Natural killer cell (primary cell): ENCODE data around the gene PKHD1. TPM values are rescaled to one million over a fixed set of nuclear protein-coding genes. Genes with fewer than 3 reads are reported as not detected.

Source experiments
- ATAC-seq, 3 donors: fragments of 150-1000 bp in 2 of 3; fragments of 200-7000 bp in 1 of 3; cut with Tn5 transposase; 1 replicate in 1 of 3; 2 replicates in 2 of 3; pipeline ENCODE4 v1.10.0; 2021; ENCODE audit warnings: mild to moderate bottlenecking in 2 of 3, moderate library complexity in 2 of 3
- DNase-seq, 2 donors: peaks; one replicate each; pipeline versions ENCODE4 v3.0.0 to v3.0.0-alpha.2; 2013 to 2021; ENCODE audit warnings: mixed read lengths in 1 of 2
- H3K27ac ChIP-seq: one replicate; pipeline ENCODE4 v1.5.1; 2013; ENCODE audit warnings: mild to moderate bottlenecking, low read length
- H3K27me3 ChIP-seq: one replicate; pipeline ENCODE4 v1.6.1; 2013; ENCODE audit warnings: low read length; ENCODE audit not compliant: control insufficient read depth, insufficient read depth
- H3K36me3 ChIP-seq: one replicate; pipeline ENCODE4 v1.6.1; 2013; ENCODE audit warnings: low read length; ENCODE audit not compliant: control insufficient read depth, insufficient read depth
- H3K4me1 ChIP-seq: one replicate; pipeline ENCODE4 v1.6.1; 2013; ENCODE audit warnings: low read length; ENCODE audit not compliant: control insufficient read depth, insufficient read depth
- H3K4me3 ChIP-seq: one replicate; pipeline ENCODE4 v1.5.1; 2013; ENCODE audit warnings: low read length
- H3K9me3 ChIP-seq: one replicate; pipeline ENCODE4 v1.6.1; 2013; ENCODE audit warnings: low read length; ENCODE audit not compliant: control insufficient read depth, insufficient read depth
- H3K27ac Mint-ChIP-seq, 2 donors: one replicate each; pipeline ENCODE4 v1.8.0; 2022; ENCODE audit warnings: mild to moderate bottlenecking in 2 of 2, mixed read lengths in 2 of 2, moderate library complexity in 1 of 2
- H3K27me3 Mint-ChIP-seq, 2 donors: one replicate each; pipeline ENCODE4 v1.8.0; 2022; ENCODE audit warnings: low read depth in 2 of 2, mixed read lengths in 2 of 2
- H3K36me3 Mint-ChIP-seq: one replicate; pipeline ENCODE4 v1.8.0; 2022; ENCODE audit warnings: mixed read lengths
- H3K4me1 Mint-ChIP-seq, 2 donors: one replicate each; pipeline ENCODE4 v1.8.0; 2022; ENCODE audit warnings: mixed read lengths in 2 of 2
- H3K4me3 Mint-ChIP-seq: one replicate; pipeline ENCODE4 v1.8.0; 2022; ENCODE audit warnings: mild to moderate bottlenecking, moderate library complexity, mixed read lengths
- H3K9me3 Mint-ChIP-seq, 2 donors: one replicate each; pipeline ENCODE4 v1.8.0; 2022; ENCODE audit warnings: mixed read lengths in 2 of 2
- WGBS: methylation state at CpG from one replicate; pipeline ENCODE4 v1.1.7; 2013; ENCODE audit warnings: missing lambda C conversion rate; ENCODE audit not compliant: insufficient coverage; 5-methylcytosine and 5-hydroxymethylcytosine counted together
- intact Hi-C: fragments of 100-400 bp; cut with micrococcal nuclease; formaldehyde crosslinking; loops from one replicate; pipeline ENCODE4 v1.14.2; 2022
- total RNA-seq, 4 donors: library from RNA; stranded (reverse); fragments of 120-200 nt in 1 of 4; gene quantifications; one replicate each; pipeline versions ENCODE4 v1.2.3 to v1.2.4, GENCODE V29; 2013 to 2022
- TF ChIP-seq, protein P1 (sequence below): fragments of 200-600 bp; IDR thresholded peaks from one replicate; pipeline ENCODE4 v1.8.0; 2022; ENCODE audit warnings: antibody characterized with exemption

Gene PKHD1
- total RNA-seq, 3 donors from 2014 or later (not counting 1 experiment from before 2014, with no cell fraction given): not detected

DNA sequence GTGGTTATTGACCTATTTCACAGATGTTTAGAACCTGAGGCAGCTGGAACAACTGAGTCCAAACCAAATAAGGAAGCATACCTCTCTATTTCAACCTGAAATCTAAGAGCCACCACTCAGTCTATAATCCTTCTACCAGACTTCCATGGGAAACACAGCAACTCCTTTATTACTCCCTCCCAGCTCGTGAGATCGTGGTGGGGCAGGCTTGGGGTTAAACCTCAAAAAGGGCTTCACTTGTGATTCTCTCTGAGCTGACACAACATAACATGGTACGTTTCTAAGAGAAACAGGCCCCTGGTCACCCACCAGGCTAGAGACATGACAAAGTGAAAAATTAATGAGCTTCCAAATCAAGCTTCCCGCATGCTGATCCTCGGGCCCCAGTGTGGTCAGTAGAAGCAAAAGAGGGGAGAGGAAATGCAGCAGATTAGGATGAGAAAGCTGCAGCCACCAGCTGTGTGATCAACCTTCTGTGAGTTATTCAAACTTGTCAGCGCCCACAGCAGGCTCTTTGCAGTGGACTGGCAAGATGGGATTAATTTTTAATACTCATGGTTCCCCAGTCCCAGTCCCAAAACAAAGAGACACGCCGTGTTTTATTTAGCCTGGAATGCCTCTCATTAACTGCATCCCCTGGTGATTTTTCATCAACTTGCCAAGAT lies 9.3 kb downstream of the PKHD1 start:
- Mint-ChIP-seq H3K36me3 (no peaks in the 10 kb centered on the region), H3K27me3 (peaks cover 25 to 70% of the 10 kb centered on the region in 2 donors), H3K9me3 (no peaks in the 10 kb centered on the region), H3K27ac (no peak overlapping the region), H3K4me1 (no peaks in the 10 kb centered on the region), H3K4me3 (no peak overlapping the region)
- no peak for DNase-seq
- intact Hi-C loops: no loop called here
- 73% methylated on average over 8 of the region's 8 CpGs for WGBS
- Histone ChIP-seq H3K36me3 (no peaks in the 10 kb centered on the region), H3K27ac (no peak overlapping the region), H3K4me1 (no peaks in the 10 kb centered on the region), H3K27me3 (peaks cover 4% of the 10 kb centered on the region), H3K4me3 (no peak overlapping the region), H3K9me3 (no peaks in the 10 kb centered on the region)
- TF ChIP-seq, protein P1, sequence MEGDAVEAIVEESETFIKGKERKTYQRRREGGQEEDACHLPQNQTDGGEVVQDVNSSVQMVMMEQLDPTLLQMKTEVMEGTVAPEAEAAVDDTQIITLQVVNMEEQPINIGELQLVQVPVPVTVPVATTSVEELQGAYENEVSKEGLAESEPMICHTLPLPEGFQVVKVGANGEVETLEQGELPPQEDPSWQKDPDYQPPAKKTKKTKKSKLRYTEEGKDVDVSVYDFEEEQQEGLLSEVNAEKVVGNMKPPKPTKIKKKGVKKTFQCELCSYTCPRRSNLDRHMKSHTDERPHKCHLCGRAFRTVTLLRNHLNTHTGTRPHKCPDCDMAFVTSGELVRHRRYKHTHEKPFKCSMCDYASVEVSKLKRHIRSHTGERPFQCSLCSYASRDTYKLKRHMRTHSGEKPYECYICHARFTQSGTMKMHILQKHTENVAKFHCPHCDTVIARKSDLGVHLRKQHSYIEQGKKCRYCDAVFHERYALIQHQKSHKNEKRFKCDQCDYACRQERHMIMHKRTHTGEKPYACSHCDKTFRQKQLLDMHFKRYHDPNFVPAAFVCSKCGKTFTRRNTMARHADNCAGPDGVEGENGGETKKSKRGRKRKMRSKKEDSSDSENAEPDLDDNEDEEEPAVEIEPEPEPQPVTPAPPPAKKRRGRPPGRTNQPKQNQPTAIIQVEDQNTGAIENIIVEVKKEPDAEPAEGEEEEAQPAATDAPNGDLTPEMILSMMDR: no peak
- no peak for ATAC-seq

DNA sequence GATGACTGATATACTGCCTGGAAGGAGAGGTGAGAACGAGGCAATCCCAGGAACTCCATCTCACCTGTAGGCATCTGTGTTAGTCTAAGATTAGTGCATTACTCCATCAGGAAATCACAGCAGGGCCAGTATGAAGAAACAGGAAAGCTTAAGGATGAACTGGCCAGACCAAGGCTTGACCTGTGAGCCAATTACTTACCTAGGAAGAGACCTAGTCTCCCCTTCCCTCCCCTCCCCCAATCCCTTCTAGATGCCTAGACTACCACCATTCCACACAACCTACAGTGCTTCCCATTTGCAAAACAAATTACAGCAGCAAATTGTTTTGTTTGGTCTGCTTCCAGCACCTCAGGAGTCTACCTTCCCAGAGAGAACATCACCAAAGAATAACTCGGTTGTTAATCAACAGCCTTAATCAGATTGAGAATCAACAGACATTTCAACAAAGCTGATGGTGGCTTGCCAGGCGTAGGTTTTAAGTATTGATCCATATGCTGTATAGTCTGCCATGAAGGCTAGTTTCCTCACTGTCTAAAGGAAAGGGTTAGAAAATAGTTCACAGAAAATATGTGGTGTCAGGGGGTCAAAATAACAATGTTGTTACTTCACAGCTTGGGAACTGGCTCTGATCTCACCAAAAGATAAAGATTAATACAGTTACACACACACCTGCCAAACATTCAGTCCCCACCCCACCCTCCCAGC lies 10.1 kb downstream of the PKHD1 start:
- H3K4me1 ChIP-seq: no peaks in the 10 kb centered on the region
- H3K36me3 ChIP-seq: no peaks in the 10 kb centered on the region
- H3K27ac ChIP-seq: no peak overlapping the region
- H3K4me1 Mint-ChIP-seq: no peaks in the 10 kb centered on the region
- no peak overlapping the region for H3K4me3 Mint-ChIP-seq
- no peaks in the 10 kb centered on the region for H3K36me3 Mint-ChIP-seq
- no peaks in the 10 kb centered on the region for H3K9me3 Mint-ChIP-seq
- WGBS: 85% methylated on average over 3 of the region's 3 CpGs
- H3K27me3 ChIP-seq: peaks cover 6% of the 10 kb centered on the region
- no peak for ATAC-seq
- no peak overlapping the region for H3K4me3 ChIP-seq
- peaks cover 27 to 72% of the 10 kb centered on the region in 2 donors for H3K27me3 Mint-ChIP-seq
- no peak overlapping the region for H3K27ac Mint-ChIP-seq
- intact Hi-C loops: no loop called here
- no peaks in the 10 kb centered on the region for H3K9me3 ChIP-seq
- DNase-seq: no peak
- TF ChIP-seq, protein P1: no peak

DNA sequence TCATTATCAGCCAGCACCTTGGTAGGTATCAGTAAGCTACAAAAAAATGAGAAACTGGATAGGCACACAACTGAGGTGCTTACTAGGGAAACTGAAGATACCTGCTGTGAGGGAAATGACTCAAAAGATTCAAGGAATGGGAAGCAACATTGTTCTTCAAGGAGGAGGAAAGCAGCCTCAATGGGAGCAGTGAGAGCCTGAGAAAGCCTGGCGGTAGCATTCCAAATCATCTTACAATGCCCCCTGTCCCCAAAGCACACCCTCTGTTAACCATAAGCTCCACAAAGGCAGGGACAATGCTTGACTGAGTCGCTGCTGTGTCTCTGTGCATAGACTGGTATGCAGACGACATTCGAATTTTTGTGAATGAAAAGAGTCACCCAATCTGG lies 10.6 kb downstream of the PKHD1 start:
- H3K36me3 ChIP-seq: no peaks in the 10 kb centered on the region
- Mint-ChIP-seq H3K27ac (no peak overlapping the region), H3K27me3 (peaks cover 32 to 78% of the 10 kb centered on the region in 2 donors), H3K4me1 (no peaks in the 10 kb centered on the region), H3K9me3 (no peaks in the 10 kb centered on the region), H3K4me3 (no peak overlapping the region), H3K36me3 (no peaks in the 10 kb centered on the region)
- no peaks in the 10 kb centered on the region for H3K4me1 ChIP-seq
- peaks cover 9% of the 10 kb centered on the region for H3K27me3 ChIP-seq
- ATAC-seq: no peak
- TF ChIP-seq, protein P1: no peak
- H3K27ac ChIP-seq: no peak overlapping the region
- no peak overlapping the region for H3K4me3 ChIP-seq
- 58% methylated on average over 4 of the region's 4 CpGs for WGBS
- intact Hi-C loops: no loop called here
- H3K9me3 ChIP-seq: no peaks in the 10 kb centered on the region
- no peak for DNase-seq
